ENCODE results near the gene DYSF. TPM values are rescaled to one million over a fixed set of nuclear protein-coding genes. Genes with fewer than 3 reads are reported as not detected.

DYSF gene
- polyA plus RNA-seq, 1 donor (not counting 4 experiments of a cell fraction or from before 2014, with no cell fraction given), result 8.2 TPM

- no peak overlapping the region for H3K4me2 ChIP-seq (ENCODE audit: control insufficient read depth, extremely low read depth, insufficient read depth, low read depth, low read length)
- H3K9ac ChIP-seq (ENCODE audit: control insufficient read depth, extremely low read depth, insufficient read depth, low read length), result no peak overlapping the region
- no peaks in the 10 kb centered on the region for H3K79me2 ChIP-seq (ENCODE audit: control insufficient read depth, insufficient read depth, low read length)
- dilution Hi-C loops (cut with MboI; ENCODE audit: extremely low pct_ligation_motif_present, low sequenced_read_pairs), result no loop called here
- FAIRE-seq (no peak), DNase-seq (ENCODE audit: low read depth, low spot score) (no peak)
- no peaks in the 10 kb centered on the region for H3K27me3 ChIP-seq (ENCODE audit: control insufficient read depth, extremely low read depth, insufficient read depth, low read length)
- no peaks in the 10 kb centered on the region for H3K36me3 ChIP-seq (ENCODE audit: control insufficient read depth in 2 of 2, extremely low read depth in 1 of 2, insufficient read depth in 2 of 2, low read length in 2 of 2)
- no peak overlapping the region for H3K4me3 ChIP-seq (ENCODE audit: control insufficient read depth in 2 of 3, extremely low read depth in 1 of 3, insufficient read depth in 2 of 3, low read depth in 1 of 3, low read length in 3 of 3)
- no peaks in the 10 kb centered on the region for H3K9me3 ChIP-seq (ENCODE audit: control insufficient read depth, low read depth, low read length)
- no peaks in the 10 kb centered on the region for H3K9me1 ChIP-seq (ENCODE audit: control insufficient read depth, extremely low read depth, insufficient read depth, low read length)
- H4K20me1 ChIP-seq (ENCODE audit: control insufficient read depth, extremely low read depth, insufficient read depth, low read length), result no peaks in the 10 kb centered on the region
- H2AFZ ChIP-seq (ENCODE audit: control insufficient read depth, low read length), result no peak overlapping the region
- H3K4me1 ChIP-seq (ENCODE audit: control insufficient read depth, extremely low read depth, insufficient read depth, low read length), result no peaks in the 10 kb centered on the region
- no peak overlapping the region for H3K27ac ChIP-seq (ENCODE audit: control insufficient read depth, insufficient read depth, low read length)
- TF ChIP-seq EZH2 (IDR thresholded peaks at IDR 0.05; ENCODE audit: low read length) (no peak), CTCF (optimal IDR thresholded peaks at IDR 0.05 in 1 of 3, IDR thresholded peaks at IDR 0.05 in 1 of 3, conservative IDR thresholded peaks at IDR 0.05 in 1 of 3; ENCODE audit: extremely low read depth in 1 of 3, insufficient read depth in 2 of 3, low read length in 3 of 3) (no peak)
Observed at GRCh38 chr2:71667256-71668182, 214.2 kb downstream of the DYSF start.

DNA sequence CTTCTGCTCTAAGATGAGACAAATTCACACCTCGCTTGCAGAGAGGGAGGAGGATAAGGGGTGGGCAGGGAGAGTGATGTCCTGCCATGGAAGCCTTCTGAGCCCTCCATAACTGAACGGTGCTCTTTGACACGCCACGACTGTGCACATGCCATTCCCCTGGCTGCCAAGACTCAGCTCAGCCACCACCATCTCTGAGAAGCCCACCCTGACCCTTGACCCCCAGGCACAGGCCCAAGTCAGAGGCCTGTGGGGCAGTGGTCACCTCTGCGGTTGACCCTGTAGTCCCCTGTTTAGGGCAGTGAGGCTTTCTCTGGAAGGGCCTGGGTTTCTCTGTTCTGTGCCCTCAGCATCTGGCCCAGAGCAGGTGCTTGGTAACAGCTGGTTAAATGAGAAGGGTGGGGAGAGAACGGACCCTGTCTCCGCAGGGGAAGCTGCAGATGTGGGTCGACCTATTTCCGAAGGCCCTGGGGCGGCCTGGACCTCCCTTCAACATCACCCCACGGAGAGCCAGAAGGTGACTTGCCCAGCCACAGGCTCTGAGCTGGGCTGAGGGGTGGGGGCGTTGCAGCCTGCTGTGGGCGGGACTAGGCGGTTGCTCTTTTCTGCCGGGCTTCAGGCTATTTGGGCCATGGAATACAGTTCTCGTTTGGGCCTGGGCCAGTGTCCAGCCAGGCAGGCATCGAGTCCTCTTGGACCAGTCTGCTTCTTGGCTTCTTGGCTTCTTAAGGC lies 215.1 kb downstream of the DYSF start:
- no peaks in the 10 kb centered on the region for H3K4me1 ChIP-seq (ENCODE audit: control insufficient read depth, extremely low read depth, insufficient read depth, low read length)
- TF ChIP-seq EZH2 (IDR thresholded peaks at IDR 0.05; ENCODE audit: low read length) (no peak), CTCF (optimal IDR thresholded peaks at IDR 0.05 in 1 of 3, IDR thresholded peaks at IDR 0.05 in 1 of 3, conservative IDR thresholded peaks at IDR 0.05 in 1 of 3; ENCODE audit: extremely low read depth in 1 of 3, insufficient read depth in 2 of 3, low read length in 3 of 3) (no peak)
- no peaks in the 10 kb centered on the region for H3K9me3 ChIP-seq (ENCODE audit: control insufficient read depth, low read depth, low read length)
- no peaks in the 10 kb centered on the region for H4K20me1 ChIP-seq (ENCODE audit: control insufficient read depth, extremely low read depth, insufficient read depth, low read length)
- H3K27ac ChIP-seq (ENCODE audit: control insufficient read depth, insufficient read depth, low read length), result no peak overlapping the region
- H3K9ac ChIP-seq (ENCODE audit: control insufficient read depth, extremely low read depth, insufficient read depth, low read length), result no peak overlapping the region
- no peaks in the 10 kb centered on the region for H3K36me3 ChIP-seq (ENCODE audit: control insufficient read depth in 2 of 2, extremely low read depth in 1 of 2, insufficient read depth in 2 of 2, low read length in 2 of 2)
- no peaks in the 10 kb centered on the region for H3K9me1 ChIP-seq (ENCODE audit: control insufficient read depth, extremely low read depth, insufficient read depth, low read length)
- no peak overlapping the region for H3K4me3 ChIP-seq (ENCODE audit: control insufficient read depth in 2 of 3, extremely low read depth in 1 of 3, insufficient read depth in 2 of 3, low read depth in 1 of 3, low read length in 3 of 3)
- H3K79me2 ChIP-seq (ENCODE audit: control insufficient read depth, insufficient read depth, low read length), result no peaks in the 10 kb centered on the region
- no peak overlapping the region for H3K4me2 ChIP-seq (ENCODE audit: control insufficient read depth, extremely low read depth, insufficient read depth, low read depth, low read length)
- no peaks in the 10 kb centered on the region for H3K27me3 ChIP-seq (ENCODE audit: control insufficient read depth, extremely low read depth, insufficient read depth, low read length)
- dilution Hi-C loops (cut with MboI; ENCODE audit: extremely low pct_ligation_motif_present, low sequenced_read_pairs), result no loop called here
- FAIRE-seq (no peak), DNase-seq (ENCODE audit: low read depth, low spot score) (no peak)
- H2AFZ ChIP-seq (ENCODE audit: control insufficient read depth, low read length), result no peak overlapping the region

Data from keratinocyte (primary cell).